Keratinocyte (primary cell): ENCODE results near the gene ACVR1B. TPM values are rescaled to one million over a fixed set of nuclear protein-coding genes. Genes with fewer than 3 reads are reported as not detected.
A peak's percentile ranks its signal among the peaks of the same experiment; 100 is the strongest.

Source experiments
- DNase-seq: peaks from one replicate; pipeline ENCODE4 v3.0.0-alpha.2; 2011; ENCODE audit warnings: low read depth, missing footprints, low spot score
- FAIRE-seq: peaks from 2 replicates; lab custom pipeline; 2011; peaks lifted over from hg19 to GRCh38; lab: Jason Lieb, UNC
- H2AFZ ChIP-seq: 2 replicates; pipeline ENCODE4 v1.6.0; 2012; ENCODE audit warnings: low read length, control low read depth, inconsistent platforms; ENCODE audit not compliant: control insufficient read depth
- H3K27ac ChIP-seq: 2 replicates; pipeline ENCODE4 v1.5.1; 2011; ENCODE audit warnings: low read length; ENCODE audit not compliant: control insufficient read depth, insufficient read depth
- H3K27me3 ChIP-seq: 3 replicates; pipeline ENCODE4 v1.6.0; 2011; ENCODE audit warnings: low read length; ENCODE audit not compliant: control insufficient read depth, insufficient read depth; ENCODE audit errors: extremely low read depth
- H3K36me3 ChIP-seq, 2 experiments: 2 replicates in 1 of 2; 3 replicates in 1 of 2; pipeline ENCODE4 v1.5.1; 2011; ENCODE audit warnings: low read length in 2 of 2, mild to moderate bottlenecking in 1 of 2; ENCODE audit not compliant: control insufficient read depth in 2 of 2, insufficient read depth in 2 of 2; ENCODE audit errors: extremely low read depth in 1 of 2
- H3K4me1 ChIP-seq: 3 replicates; pipeline ENCODE4 v1.5.1; 2011; ENCODE audit warnings: low read length; ENCODE audit not compliant: control insufficient read depth, insufficient read depth; ENCODE audit errors: extremely low read depth
- H3K4me2 ChIP-seq: 3 replicates; pipeline ENCODE4 v1.6.0; 2011; ENCODE audit warnings: low read depth, low read length; ENCODE audit not compliant: control insufficient read depth, insufficient read depth; ENCODE audit errors: extremely low read depth
- H3K4me3 ChIP-seq, 3 experiments: fragments of 200-600 bp in 1 of 3; sonication (generic) in 1 of 3; 2 replicates in 2 of 3; 3 replicates in 1 of 3; pipeline ENCODE4 v1.5.1; 2011 to 2016; ENCODE audit warnings: low read length in 3 of 3, mild to moderate bottlenecking in 3 of 3, control low read depth in 2 of 3, inconsistent platforms in 1 of 3, low read depth in 1 of 3, mixed read lengths in 1 of 3, mixed run types in 1 of 3, moderate library complexity in 1 of 3; ENCODE audit not compliant: control insufficient read depth in 2 of 3, insufficient read depth in 2 of 3; ENCODE audit errors: extremely low read depth in 1 of 3
- H3K79me2 ChIP-seq: 2 replicates; pipeline ENCODE4 v1.6.0; 2012; ENCODE audit warnings: low read length; ENCODE audit not compliant: control insufficient read depth, insufficient read depth
- H3K9ac ChIP-seq: 3 replicates; pipeline ENCODE4 v1.6.0; 2011; ENCODE audit warnings: low read length; ENCODE audit not compliant: control insufficient read depth, insufficient read depth; ENCODE audit errors: extremely low read depth
- H3K9me1 ChIP-seq: 3 replicates; pipeline ENCODE4 v1.6.0; 2011; ENCODE audit warnings: low read length; ENCODE audit not compliant: control insufficient read depth, insufficient read depth; ENCODE audit errors: extremely low read depth
- H3K9me3 ChIP-seq: 2 replicates; pipeline ENCODE4 v1.5.1; 2012; ENCODE audit warnings: low read depth, low read length; ENCODE audit not compliant: control insufficient read depth
- H4K20me1 ChIP-seq: 3 replicates; pipeline ENCODE4 v1.6.0; 2011; ENCODE audit warnings: low read length; ENCODE audit not compliant: control insufficient read depth, insufficient read depth; ENCODE audit errors: extremely low read depth
- EZH2 ChIP-seq: IDR thresholded peaks from one replicate; pipeline ENCODE4 v1.6.1; 2012; ENCODE audit warnings: inconsistent platforms, mild to moderate bottlenecking, low read length, moderate library complexity
- dilution Hi-C: fragments of 300-500 bp; cut with MboI; formaldehyde crosslinking; loops from one replicate; pipeline ENCODE4 v1.7.0; 2020; ENCODE audit warnings: low sequenced_read_pairs; ENCODE audit not compliant: extremely low pct_ligation_motif_present
- polyA plus RNA-seq, 5 experiments: library from polyadenylated mRNA; depleted of rRNA in 3 of 5; stranded (reverse) in 3 of 5; stranded (forward) in 1 of 5; unstranded in 1 of 5; fragments of >200 nt; gene quantifications; 1 replicate in 1 of 5; 2 replicates in 3 of 5; 3 replicates in 1 of 5; pipeline versions ENCODE4 v1.2.1 to v1.2.3, GENCODE V29; 2011 to 2012; ENCODE audit warnings: missing spikeins in 2 of 5, low read depth in 1 of 5, low replicate concordance in 1 of 5
- TF ChIP-seq, protein P1 (sequence below), 3 experiments: IDR thresholded peaks in 1 of 3; conservative IDR thresholded peaks in 1 of 3; optimal IDR thresholded peaks in 1 of 3; 2 replicates in 2 of 3; 3 replicates in 1 of 3; pipeline versions ENCODE3 to v1.5.1; 2011; ENCODE audit warnings: low read length in 3 of 3, mild to moderate bottlenecking in 3 of 3, moderate library complexity in 2 of 3, control low read depth in 1 of 3, inconsistent platforms in 1 of 3; ENCODE audit not compliant: insufficient read depth in 2 of 3; ENCODE audit errors: extremely low read depth in 1 of 3

ACVR1B gene
- polyA plus RNA-seq, 1 donor (not counting 4 experiments of a cell fraction or from before 2014, with no cell fraction given), result 12.7 TPM

DNA sequence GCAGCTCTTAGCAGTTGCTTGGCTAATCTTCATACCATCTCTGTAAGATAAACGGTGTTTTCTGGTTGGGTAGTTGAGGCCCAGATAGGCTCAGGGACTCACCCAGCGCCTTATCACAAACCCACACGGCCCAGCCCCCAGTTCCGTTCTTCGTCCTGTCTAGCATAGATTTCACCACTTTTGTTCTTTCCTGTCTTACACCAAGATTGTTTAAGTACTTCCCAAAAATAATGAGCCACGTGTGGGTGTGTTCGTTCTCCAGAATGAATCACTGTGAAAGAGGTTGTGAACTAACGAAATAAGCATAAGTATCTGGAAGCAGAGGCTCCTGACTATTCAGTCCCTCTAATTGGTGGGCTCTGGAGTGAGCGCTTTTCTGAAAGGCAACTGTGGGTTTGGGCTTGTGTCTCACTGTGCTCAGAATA is 21.4 kb downstream of the ACVR1B start:
- no peaks in the 10 kb centered on the region for H4K20me1 ChIP-seq
- H3K4me3 ChIP-seq, result peak overlapping the region in 1 of 3 experiments; percentile 22
- no peak overlapping the region for H2AFZ ChIP-seq
- DNase-seq (no peak), FAIRE-seq (peak; percentile 26)
- peaks cover 38% of the 10 kb centered on the region for H3K4me1 ChIP-seq
- H3K9me1 ChIP-seq, result no peaks in the 10 kb centered on the region
- peak overlapping the region; percentile 82 for H3K27ac ChIP-seq
- H3K36me3 ChIP-seq, result peaks cover 6 to 18% of the 10 kb centered on the region in 2 experiments
- H3K4me2 ChIP-seq, result peak overlapping the region; percentile 72
- H3K79me2 ChIP-seq, result peaks cover 29% of the 10 kb centered on the region
- H3K9me3 ChIP-seq, result no peaks in the 10 kb centered on the region
- dilution Hi-C loops, result no loop called here
- no peak for TF ChIP-seq EZH2
- TF ChIP-seq, protein P1, sequence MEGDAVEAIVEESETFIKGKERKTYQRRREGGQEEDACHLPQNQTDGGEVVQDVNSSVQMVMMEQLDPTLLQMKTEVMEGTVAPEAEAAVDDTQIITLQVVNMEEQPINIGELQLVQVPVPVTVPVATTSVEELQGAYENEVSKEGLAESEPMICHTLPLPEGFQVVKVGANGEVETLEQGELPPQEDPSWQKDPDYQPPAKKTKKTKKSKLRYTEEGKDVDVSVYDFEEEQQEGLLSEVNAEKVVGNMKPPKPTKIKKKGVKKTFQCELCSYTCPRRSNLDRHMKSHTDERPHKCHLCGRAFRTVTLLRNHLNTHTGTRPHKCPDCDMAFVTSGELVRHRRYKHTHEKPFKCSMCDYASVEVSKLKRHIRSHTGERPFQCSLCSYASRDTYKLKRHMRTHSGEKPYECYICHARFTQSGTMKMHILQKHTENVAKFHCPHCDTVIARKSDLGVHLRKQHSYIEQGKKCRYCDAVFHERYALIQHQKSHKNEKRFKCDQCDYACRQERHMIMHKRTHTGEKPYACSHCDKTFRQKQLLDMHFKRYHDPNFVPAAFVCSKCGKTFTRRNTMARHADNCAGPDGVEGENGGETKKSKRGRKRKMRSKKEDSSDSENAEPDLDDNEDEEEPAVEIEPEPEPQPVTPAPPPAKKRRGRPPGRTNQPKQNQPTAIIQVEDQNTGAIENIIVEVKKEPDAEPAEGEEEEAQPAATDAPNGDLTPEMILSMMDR (optimal IDR thresholded peaks at IDR 0.05 in 1 of 3, IDR thresholded peaks at IDR 0.05 in 1 of 3, conservative IDR thresholded peaks at IDR 0.05 in 1 of 3; ENCODE audit: extremely low read depth in 1 of 3, insufficient read depth in 2 of 3, low read length in 3 of 3), result no peak
- H3K27me3 ChIP-seq, result no peaks in the 10 kb centered on the region
- H3K9ac ChIP-seq, result peak overlapping the region; percentile 40

- TF ChIP-seq, protein P1 (optimal IDR thresholded peaks at IDR 0.05 in 1 of 3, IDR thresholded peaks at IDR 0.05 in 1 of 3, conservative IDR thresholded peaks at IDR 0.05 in 1 of 3; ENCODE audit: extremely low read depth in 1 of 3, insufficient read depth in 2 of 3, low read length in 3 of 3), result no peak
- no peak for TF ChIP-seq EZH2
- dilution Hi-C loops, result no loop called here
- Histone ChIP-seq H3K9me1 (no peaks in the 10 kb centered on the region), H4K20me1 (no peaks in the 10 kb centered on the region), H3K27me3 (no peaks in the 10 kb centered on the region), H3K4me1 (peaks cover 38% of the 10 kb centered on the region), H3K79me2 (peaks cover 25% of the 10 kb centered on the region), H3K36me3 (peaks cover 8 to 18% of the 10 kb centered on the region in 2 experiments), H3K4me2 (no peak overlapping the region), H3K9me3 (no peaks in the 10 kb centered on the region), H3K4me3 (no peak overlapping the region), H2AFZ (no peak overlapping the region), H3K27ac (no peak overlapping the region), H3K9ac (no peak overlapping the region)
- FAIRE-seq (no peak), DNase-seq (no peak)
Observed at GRCh38 chr12:51973560-51973959, 22.1 kb downstream of the ACVR1B start.
